IPS-NIHi11 (cell line): Measurements from ENCODE around the gene MAP1S.

ENCODE experiments used
- DNase-seq: peaks from one replicate; pipeline ENCODE4 v3.0.0; 2012; ENCODE audit warnings: mixed read lengths, low spot score

MAP1S gene

GRCh38 chr19:17695198-17695597 lies 24.1 kb upstream of the MAP1S start:
- no peak for DNase-seq

- peak; percentile 72 for DNase-seq
Measured at GRCh38 chr19:17703824-17704463, 15.3 kb upstream of the MAP1S start.

- DNase-seq = peak; percentile 94
Measured at GRCh38 chr19:17706750-17707181, 12.5 kb upstream of the MAP1S start.

DNA sequence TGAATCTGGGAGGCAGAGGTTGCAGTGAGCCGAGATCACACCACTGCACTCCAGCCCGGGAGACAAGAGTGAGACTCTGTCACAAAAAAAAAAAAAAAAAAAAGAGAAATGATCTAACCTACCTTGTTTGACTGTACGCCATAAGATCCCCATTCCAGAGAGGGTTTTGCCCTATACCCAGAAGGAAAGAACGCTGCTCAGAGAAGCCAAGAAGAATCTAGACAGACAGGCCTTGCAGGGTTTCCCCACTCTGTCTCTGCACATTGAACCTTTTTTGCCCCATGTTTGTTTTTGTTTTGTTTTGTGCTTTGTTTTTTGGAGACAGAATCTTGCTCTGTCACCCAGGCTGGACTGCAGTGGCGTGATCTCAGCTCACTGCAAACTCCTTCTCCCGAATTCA lies 7.4 kb upstream of the MAP1S start:
- no peak for DNase-seq

DNA sequence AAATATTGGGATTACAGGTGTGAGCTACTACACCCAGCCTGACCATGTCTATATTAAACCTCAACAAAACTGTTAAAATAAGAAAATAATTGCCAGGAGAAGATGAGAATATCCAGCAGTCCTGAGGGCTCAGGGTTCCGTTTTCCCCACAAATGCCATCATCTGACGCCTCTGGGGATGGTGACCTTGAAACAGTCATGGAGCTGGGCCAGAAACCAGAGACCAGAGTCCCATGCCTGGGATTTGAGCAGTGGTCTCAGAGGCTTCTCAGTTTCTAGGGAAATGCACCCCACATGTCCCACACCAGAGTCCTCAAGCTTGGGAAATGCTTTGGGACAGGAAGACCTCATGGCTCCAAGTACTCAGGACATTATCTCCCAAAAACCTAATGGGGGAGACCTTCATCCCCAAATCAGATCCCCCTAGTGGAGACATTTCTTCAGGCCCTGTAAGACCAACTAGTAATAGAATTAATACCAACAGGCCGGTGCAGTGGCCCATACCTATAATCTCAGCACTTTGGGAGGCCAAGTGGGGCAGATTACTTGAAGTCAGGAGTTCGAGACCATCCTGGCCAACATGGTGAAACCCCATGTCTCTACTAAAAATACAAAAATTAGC lies 2.9 kb upstream of the MAP1S start:
- DNase-seq = no peak

DNA sequence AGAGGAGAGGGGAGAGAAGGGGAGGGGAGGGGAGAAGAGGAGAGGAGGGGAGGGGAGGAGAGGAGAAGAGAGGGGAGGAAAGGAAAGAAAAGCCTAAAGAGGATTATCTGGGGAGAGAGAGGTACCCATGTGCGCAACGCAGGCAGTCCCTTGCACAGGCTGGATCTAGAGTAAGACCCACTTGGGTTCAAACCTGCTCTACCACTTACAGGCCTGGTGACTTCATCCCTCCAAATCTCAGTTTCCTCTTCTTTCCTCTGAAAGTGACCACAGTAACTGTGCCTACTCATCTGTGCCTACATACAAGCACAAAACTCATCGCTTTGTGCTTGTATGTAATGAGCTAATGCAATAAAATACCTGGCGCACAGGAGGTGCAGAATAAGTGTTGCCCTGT lies 732 bp upstream of the MAP1S start:
- no peak for DNase-seq

- peak; percentile 60 for DNase-seq
Measured at GRCh38 chr19:17719730-17720400, 585 bp downstream of the MAP1S start.

- no peak for DNase-seq
Measured at GRCh38 chr19:17720440-17720839, 1.2 kb downstream of the MAP1S start.

DNA sequence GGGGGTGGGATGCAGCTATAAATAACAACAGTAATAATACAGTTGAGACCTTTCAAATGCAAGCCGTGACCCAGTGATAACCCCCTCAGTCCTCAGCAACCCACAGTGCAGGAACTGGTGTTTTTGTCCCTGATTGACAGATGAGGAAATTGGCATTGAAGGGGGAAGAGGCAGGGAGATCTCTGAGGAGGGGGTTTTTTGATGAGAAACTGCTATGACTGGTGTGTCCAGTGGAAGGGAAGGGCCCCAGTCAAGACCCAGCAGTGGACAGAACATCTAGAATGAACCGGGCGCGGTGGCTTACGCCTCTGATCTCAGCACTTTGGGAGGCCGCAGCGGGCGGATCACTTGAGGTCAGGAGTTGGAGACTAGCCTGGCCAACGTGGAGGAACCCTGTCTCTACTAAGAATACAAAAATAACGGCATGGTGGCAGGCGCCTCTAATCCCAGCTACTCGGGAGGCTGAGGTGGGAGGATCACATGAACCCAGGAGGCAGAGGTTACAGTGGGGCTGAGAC lies 1.9 kb downstream of the MAP1S start:
- no peak for DNase-seq

DNA sequence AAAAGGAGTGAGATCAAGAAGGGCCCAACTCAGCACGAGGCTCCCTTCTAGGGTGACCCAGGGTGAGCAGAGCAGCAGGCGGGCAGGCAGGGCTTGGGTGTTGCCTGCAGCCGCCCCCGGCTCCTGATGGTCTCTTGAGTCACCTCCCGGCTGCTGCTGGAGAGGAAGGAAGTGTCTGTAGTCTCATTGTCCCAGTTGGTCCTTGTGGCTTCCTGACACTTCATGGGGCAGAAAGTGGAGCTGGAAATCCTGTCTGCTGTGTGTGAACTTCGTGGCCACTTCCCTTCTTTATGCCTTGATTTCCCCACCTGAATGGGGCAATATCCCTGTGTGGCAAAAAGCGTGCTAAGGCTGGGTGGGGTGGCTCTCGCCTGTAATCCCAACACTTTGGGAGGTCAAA lies 2.5 kb downstream of the MAP1S start:
- no peak for DNase-seq

DNA sequence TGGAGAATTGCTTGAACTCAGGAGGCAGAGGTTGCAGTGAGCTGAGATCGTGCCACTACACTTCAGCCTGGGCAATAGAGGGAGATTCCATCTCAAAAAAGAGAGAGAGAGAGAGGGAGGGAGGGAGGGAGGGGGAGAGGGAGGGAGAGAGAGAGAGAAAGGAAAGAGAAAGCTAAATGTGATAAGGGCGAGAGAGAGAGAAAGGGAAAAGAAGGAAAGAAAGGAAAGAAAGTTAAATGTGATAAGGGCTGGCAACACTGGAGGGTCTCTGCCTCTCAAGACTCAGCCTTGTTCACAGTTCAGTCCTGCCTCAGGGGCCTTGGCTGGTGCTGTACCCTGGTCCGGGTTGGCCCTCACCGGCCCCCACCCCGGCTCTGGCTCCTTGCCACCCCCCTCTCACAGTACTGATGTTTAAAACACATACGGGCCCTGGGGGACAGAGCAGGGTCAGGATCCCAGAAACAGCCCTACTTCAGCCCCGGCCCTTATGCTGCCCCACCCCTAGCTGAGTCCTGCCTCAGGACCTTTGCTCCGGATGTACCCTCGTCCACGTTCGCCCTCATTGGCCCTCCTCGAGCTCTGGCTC lies 3.5 kb downstream of the MAP1S start:
- no peak for DNase-seq

DNA sequence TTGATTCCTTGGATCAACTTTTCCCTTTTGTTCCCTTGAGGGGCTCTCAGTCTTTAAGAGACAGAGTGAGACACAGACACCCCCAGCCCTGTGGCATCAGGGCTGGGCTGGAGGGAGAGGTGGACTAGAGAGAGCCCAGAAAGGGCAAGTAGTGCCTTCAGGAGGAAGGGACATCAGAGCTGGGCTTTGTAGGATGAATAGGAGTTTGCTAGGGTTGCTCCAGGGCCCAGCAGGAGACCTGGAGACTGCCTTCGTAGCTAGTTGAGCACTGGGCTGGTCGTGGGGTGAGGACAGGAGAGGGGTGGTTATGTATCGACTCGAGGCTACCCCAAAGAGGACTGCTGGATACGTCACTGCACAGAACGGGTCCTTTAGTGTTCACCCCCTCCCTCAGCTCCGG lies 5.4 kb downstream of the MAP1S start:
- DNase-seq = no peak

GRCh38 chr19:17725422-17726078 lies 6.3 kb downstream of the MAP1S start:
- DNase-seq = peak; percentile 85

- DNase-seq = no peak
Measured at GRCh38 chr19:17726136-17726741, 7.0 kb downstream of the MAP1S start.

DNA sequence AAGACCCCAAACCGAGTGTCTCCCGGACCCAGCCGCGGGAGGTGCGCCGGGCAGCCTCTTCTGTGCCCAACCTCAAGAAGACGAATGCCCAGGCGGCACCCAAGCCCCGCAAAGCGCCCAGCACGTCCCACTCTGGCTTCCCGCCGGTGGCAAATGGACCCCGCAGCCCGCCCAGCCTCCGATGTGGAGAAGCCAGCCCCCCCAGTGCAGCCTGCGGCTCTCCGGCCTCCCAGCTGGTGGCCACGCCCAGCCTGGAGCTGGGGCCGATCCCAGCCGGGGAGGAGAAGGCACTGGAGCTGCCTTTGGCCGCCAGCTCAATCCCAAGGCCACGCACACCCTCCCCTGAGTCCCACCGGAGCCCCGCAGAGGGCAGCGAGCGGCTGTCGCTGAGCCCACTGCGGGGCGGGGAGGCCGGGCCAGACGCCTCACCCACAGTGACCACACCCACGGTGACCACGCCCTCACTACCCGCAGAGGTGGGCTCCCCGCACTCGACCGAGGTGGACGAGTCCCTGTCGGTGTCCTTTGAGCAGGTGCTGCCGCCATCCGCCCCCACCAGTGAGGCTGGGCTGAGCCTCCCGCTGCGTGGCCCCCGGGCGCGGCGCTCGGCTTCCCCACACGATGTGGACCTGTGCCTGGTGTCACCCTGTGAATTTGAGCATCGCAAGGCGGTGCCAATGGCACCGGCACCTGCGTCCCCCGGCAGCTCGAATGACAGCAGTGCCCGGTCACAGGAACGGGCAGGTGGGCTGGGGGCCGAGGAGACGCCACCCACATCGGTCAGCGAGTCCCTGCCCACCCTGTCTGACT lies 7.9 kb downstream of the MAP1S start:
- no peak for DNase-seq

DNA sequence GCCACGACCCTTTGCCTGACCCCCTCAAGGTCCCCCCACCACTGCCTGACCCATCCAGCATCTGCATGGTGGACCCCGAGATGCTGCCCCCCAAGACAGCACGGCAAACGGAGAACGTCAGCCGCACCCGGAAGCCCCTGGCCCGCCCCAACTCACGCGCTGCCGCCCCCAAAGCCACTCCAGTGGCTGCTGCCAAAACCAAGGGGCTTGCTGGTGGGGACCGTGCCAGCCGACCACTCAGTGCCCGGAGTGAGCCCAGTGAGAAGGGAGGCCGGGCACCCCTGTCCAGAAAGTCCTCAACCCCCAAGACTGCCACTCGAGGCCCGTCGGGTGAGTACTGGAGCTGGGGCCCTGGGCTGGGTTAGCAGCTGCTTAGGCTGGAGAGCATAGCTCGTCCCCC lies 8.6 kb downstream of the MAP1S start:
- no peak for DNase-seq

GRCh38 chr19:17733127-17733526 lies 13.8 kb downstream of the MAP1S start:
- DNase-seq = no peak

- no peak for DNase-seq
Measured at GRCh38 chr19:17734146-17734545, 14.9 kb downstream of the MAP1S start.

DNA sequence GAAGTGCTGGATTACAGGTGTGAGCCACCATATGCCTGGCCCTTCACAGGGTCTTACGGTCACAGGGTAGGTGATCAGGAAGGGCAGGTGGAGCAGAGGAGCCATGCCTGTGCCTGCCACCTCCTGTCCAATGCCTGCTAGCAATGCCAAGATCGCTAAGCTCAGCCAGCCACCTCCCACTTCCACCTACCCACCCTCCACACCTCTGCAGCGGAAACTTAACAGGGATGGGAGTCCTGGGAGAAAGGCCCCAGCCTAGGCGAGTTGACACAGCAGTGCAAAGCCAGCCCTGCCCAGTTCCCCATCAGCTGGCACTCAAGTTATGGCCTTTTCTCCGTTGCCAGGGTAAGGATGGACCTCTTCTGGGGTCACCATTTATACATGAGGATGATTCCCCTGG lies 16.1 kb downstream of the MAP1S start:
- DNase-seq = no peak

- DNase-seq = no peak
Measured at GRCh38 chr19:17737690-17738153, 18.4 kb downstream of the MAP1S start.
